GM19035 (cell line): Measurements from ENCODE around the gene STAG2.
"Not testable (repeated sequence)": the region's sequence is repeated elsewhere in the genome, so short reads cannot be mapped to it uniquely, and the experiment has no call there.

Source experiments
- ATAC-seq: cut with Tn5 transposase; IDR thresholded peaks from one replicate; pipeline ENCODE4 v1.9.1; 2021; ENCODE audit not compliant: unreplicated experiment

The STAG2 gene

DNA sequence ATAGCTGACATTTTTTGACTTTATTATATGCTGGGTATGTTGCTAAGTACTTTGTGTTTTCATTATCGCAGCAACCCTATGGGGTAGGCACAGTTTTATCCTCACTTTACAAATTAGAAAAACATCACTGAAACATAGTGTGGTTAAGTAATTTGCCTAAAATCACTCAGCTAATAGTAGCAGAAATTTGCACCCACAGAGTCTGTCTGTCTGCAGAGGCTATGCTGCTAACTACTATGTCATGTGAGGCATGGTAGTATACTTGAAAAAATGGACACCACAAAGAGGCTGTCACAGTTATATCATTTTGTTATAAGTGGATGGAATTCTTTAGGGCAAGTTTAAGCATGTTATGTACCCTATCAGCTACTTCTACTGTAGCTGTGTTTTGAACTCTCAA lies 69.0 kb downstream of the STAG2 start:
- ATAC-seq, result peak; percentile 92

DNA sequence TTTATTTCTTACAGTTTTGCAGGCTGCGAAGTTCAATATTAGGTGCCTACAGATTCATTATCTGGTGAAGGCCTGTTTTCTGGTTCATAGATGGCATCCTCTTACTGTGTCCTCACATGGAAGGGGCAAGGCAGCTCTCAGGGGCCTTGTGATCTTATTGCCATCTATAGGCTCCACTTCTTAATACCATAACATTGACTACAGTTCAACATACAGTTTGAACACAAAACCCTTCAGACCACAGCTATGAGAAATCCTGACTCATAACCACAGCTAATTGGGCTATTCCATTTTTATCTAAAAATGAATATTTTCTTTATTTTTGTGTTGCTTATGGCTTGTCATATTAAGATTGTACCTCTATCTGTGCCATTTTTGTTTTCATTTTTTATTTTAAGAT lies 72.3 kb downstream of the STAG2 start:
- no peak for ATAC-seq

DNA sequence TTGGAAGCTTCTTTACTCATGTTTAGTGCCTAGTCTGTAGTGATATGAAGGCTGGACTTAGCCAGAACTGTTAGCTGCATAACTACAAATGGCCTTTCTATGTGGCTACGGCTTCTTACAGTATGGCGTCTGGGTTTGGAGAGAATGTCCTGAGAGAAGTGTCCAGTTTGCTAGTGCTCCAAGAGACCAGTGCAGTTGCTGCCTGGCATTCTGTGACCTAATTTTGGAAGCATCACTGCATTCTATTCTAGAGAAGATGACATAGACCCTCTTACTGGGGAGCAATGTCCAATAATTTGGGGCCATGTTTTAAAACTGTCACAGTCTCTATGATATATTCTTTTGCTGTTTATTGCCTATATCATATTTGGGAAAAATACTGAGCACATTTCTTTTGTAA lies 74.2 kb downstream of the STAG2 start:
- ATAC-seq, result no peak

DNA sequence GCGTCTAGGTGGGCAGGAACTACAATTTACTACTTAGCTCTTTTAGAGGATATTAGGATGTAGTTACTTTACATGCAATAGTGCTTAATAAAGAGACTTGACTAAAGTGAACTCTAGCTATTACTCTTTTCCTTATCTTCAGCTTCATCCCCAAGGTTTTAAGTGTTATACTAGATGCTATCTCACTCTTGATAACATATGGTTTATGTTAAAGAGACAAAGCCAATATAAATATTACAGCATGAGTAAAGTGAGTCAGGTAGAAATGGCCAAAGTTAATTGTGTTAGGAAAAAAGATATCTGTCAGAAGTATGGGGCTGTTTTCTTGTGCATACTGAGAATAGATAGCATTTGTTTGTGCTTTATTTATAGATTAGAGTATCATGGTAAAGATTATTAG lies 80.5 kb downstream of the STAG2 start:
- no peak for ATAC-seq

DNA sequence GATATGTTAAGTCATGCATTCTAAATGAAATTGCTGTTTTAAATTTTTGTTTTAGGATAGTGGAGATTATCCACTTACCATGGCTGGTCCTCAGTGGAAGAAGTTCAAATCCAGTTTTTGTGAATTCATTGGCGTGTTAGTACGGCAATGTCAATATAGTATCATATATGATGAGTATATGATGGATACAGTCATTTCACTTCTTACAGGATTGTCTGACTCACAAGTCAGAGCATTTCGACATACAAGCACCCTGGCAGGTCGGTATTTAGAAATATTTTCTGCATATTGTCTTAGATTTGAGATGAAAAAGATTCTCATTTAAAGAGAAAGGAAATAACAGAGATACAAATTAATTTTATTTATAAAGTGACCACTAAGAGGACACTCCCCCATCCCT lies 83.6 kb downstream of the STAG2 start:
- no peak for ATAC-seq

DNA sequence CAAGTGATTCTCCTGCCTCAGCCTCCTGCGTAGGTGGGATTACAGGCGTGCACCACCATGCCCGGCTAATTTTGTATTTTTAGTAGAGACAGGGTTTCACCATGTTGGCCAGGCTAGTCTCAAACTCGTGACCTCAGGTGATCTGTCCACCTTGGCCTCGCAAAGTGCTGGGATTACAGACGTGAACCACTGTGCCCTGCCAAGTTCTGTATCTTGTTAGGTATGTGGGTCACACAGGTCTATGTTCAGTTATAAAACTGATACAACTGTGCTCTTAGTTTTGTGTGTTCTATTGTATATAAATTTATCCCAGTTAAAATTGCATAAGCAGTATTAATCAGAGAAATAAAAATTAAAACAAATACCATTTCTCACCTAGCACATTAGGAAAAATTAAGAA lies 122.9 kb downstream of the STAG2 start:
- not testable (repeated sequence) for ATAC-seq

DNA sequence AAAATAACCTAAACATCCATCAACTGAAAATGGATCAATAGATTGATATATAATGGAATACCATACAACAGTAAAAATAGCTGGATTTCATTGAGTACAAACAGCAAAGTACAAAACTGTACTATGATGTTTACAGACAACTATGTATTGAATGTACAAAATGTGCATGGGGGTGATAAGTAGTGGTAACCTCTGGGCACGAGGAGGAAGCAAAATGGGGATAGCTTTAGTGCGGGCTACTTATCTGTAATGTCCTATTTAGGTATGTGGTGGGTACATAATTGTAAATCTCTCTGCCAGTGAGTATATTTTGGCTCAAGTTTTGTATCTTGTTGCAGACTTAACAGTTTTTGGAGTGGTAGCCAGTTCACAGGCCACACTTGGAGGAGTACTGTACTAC lies 123.6 kb downstream of the STAG2 start:
- no peak for ATAC-seq

DNA sequence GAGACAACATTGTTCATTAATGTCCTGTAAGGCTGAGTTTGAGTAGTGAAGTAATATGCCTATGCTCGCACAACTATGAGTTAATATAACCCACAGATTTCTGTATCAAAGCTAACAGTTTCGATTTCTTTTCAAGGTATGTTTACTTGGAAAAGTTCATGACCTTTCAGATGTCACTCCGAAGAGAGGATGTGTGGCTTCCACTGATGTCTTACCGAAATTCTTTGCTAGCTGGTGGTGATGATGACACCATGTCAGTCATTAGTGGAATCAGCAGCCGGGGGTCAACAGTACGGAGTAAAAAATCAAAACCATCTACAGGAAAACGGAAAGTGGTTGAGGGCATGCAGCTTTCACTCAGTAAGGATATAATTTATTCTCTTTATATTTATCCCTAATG lies 124.9 kb downstream of the STAG2 start:
- ATAC-seq, result no peak

DNA sequence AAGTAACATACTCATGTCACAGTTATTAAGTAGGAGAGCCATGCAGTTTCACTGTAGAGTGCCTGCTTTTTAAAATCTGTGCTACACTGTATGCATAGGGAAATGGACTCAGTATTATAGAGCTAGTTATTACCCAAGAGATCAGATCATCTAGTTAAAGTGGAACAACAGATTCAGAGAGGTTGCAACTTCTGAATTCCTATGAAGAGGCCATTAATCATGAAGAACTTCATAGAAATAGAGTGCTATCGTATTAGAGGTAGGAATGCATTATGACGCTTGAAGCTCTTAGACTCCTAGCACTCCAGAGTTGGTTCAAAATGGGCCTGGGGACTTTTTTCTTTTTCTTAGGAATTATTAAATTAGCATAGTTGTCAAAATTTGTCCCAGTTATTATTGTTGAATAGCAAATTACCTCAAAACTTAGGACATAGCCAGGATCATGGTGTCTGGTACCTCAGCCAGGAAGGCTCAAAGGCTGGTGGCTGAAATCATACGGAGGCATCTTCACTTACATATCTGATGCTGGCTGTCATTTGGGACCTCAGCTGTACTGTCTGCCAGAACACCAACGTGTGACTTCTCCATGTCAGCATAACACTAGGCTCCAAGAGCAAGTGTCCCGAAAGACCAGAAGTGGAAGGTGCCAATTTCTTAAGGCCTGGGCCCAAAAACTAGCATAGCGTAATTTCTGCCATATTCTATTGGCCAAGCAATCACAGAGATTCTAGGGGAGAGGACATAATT lies 125.7 kb downstream of the STAG2 start:
- ATAC-seq, result no peak

DNA sequence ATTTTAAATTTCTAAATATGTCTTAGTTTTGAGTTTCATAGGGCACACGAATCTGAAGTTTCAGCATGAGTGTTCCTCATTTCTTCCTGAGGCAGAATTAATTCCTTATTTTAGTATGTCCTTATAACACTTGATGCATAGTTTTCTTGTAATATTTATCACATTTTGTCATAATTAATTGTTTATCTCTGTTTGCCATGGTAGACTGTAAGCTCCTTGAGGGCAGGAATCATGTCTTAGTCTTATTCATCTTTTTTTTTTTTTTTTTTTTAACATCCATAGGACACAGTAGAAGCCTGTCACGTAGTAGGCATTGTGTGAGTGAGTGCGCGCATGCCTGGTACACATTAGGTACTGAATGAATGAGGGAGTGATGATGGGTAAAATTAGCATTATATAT lies 131.7 kb downstream of the STAG2 start:
- no peak for ATAC-seq

DNA sequence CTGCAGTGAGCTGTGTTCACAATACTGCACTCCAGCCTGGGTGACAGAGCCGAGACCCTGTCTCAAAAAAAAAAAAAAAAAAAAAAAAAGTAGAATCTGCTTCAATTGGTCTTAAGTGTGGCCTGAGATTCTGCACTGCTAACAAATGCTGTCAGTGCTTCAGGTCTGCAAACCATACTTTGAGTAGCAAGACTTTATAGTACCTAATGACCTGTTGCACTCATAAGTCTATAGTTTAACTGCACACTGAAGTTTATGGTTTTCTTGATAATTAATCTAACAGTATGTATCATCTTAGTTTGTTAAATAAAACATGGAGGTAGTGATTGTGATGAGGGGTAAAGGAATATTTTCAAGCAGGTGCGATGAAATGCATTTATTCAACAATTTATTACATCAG lies 135.6 kb downstream of the STAG2 start:
- ATAC-seq, result no peak

DNA sequence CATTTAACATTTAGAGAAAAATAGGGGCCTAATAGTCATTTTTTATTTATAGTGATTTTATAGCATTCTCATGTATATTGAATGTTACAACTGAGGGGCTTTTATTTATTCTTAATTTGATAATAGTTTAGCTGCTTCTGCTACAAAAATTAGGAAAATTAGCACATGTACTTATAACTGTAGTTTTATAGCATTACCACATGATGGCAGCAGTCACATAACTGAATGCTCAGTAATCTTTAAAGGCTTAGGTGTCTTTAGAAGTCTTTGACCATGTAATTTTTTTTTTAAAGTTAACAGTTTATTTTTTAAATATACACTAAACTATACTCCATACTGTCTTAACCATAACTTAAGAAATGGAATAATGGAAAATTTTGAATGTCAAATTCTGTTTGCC lies 136.6 kb downstream of the STAG2 start:
- no peak for ATAC-seq

DNA sequence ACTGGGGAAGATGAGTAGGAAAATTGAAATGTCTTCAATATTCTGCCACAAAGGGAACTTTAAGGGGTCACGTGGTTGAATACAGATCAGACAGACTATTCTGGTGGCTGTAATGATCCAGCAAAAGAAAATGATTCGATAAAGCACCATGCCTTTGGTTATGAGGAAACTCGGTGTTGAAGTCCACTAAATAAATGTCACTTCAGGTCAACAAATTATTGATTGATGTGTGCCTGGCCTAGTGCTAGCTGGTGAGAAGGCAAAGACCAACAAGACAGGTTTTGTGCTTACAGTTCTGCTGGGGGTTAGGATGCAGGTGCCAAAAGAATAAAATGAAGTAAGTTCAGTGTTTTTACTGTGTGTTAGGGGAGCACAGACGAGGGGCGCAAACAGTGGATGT lies 142.5 kb downstream of the STAG2 start:
- no peak for ATAC-seq

DNA sequence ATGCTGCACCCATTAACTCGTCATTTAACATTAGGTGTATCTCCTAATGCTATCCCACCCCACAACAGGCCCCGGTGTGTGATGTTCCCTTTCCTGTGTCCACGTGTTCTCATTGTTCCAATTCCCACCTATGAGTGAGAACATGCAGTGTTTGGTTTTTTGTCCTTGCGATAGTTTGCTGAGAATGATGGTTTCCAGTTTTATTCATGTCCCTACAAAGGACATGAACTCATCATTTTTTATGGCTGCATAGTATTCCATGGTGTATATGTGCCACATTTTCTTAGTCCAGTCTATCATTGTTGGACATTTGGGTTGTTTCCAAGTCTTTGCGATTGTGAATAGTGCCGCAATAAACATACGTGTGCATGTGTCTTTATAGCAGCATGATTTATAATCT lies 143.0 kb downstream of the STAG2 start:
- not testable (repeated sequence) for ATAC-seq

DNA sequence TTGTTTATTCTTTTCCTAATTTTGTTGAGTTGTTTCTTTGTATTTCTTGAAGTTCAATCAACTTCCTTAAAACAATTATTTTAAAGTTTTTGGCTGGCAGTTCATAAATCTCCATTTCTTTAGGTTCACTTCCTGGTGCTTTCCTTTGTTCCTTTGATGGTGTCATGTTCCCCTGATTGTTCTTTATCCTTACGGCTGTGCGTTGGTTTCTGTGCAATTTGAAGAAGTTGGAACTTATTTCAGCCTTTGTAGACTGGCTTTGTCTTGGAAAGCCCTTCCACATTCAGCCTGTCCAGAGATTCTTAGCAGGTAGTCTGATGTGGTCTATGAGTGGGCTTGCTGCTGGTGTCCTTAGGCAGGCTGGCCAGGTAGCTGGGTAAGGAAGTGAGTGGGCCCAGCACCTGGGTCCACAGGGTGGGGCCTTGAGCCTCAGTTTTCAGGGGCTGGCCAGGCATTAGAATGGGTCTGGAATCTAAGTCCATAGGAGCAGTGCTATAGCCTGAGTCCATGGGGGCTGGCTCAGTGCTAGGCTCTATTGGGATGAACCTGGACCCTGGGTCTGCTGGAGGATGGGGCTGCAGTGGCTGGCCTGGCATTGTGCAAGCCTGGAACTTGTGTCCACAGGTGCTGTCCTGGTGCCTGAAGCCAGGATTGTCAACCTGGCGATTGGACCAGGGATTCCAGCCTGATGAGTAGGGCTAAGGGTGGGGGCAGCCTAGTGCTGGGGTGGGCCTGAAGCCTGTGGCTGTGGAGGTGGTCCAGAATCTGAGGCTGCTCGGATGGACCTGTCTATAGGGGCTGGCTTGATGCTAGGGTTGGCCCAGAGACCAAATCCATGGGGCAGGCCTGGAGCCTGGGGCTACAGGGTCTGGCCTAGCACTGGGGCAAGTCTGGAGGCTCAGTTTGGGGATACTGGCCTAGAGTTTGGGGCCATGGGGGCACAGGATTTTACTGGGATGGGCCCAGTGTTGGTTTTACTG lies 152.4 kb downstream of the STAG2 start:
- no peak for ATAC-seq

DNA sequence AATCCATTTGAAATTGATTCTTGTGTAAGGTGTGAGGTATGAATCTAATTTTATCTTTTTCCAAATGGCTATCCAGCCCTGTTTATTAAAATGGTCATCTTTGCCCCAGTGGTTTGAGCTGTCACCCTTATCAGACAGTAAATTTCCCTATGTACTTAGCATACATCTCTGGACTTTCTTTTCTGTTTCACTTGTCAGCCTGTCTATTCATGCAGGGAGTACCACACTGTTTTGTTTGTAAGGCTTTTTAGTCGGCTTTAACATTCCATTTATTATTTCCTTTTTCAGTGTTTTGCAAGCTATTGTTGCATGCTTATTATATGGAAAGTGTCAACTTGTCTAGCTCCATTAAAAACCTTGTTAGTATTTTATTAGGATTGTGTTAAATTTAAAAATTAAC lies 155.8 kb downstream of the STAG2 start:
- ATAC-seq, result no peak

DNA sequence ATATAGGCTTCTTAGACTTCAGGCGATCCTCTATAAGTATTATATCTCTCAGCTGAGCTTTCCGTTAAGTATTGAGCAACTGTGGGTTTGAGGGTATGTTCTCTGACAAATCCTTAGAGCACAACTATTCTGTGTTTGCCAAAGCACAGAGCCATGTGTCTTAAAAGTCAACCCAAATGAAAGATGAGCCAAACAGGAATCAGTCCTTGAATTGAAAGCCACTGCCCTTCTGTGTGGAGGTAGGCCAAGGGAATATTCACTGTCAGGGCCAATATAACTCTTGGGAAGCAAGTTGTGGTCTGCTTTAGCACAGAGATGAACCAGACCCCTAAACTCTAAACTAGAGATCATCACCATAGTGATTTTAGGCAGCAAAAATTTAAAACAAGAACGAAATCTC lies 164.0 kb downstream of the STAG2 start:
- no peak for ATAC-seq

DNA sequence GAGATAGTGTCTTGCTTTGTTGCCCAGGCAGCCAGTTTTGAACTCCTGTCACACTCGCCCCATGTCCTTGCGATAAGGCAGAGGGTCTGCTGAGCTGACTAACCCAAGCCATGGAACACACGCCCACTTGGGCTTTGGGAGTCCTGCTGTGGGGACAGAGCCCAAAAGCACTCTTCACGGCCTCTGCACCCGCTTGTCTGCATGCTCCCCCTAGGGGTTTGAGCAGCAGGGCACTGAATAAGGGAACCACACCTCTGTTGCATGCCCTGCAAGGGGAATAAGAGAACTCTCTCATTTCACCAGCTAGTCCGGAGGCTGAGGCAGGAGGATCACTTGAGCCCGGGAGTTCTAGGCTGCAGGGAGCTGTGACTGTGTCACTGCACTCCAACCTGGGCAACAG lies 166.0 kb downstream of the STAG2 start:
- no peak for ATAC-seq

DNA sequence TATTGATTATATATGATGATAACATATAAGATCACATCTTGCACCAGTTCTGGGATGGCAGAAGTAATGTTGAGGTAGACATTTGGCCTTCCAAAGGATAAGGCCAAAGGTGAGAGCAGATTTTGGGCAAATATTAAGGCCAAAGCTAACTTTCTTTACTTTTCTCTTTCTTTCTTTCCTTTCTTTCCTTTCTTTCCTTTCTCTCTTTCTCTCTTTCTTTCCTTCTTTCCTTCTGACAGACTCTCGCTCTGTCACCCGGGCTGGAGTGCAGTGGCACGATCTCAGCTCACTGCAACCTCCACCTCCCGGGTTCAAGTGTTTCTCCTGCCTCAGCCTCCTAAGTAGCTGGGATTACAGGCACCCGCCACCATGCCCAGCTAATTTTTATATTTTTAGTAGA lies 170.9 kb downstream of the STAG2 start:
- not testable (repeated sequence) for ATAC-seq

DNA sequence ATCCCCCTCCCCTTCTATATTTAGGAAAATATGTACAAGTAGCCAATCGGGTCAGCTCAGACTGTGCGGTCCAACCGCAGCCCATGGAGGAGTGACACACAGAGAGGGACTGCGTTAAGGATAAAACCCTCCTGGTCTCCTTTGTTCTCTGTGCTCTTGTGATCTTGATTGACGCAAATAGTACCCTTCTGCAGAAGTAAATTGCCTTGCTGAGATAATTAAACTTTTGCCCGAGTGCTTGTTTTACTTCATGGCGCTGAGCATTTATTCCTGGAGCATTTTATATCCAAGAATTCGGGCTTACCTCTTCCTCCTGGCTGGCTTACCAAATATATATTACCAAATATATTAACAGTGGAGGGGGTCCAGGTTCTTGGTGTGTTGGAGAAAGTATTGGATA lies 184.2 kb downstream of the STAG2 start:
- ATAC-seq, result no peak

DNA sequence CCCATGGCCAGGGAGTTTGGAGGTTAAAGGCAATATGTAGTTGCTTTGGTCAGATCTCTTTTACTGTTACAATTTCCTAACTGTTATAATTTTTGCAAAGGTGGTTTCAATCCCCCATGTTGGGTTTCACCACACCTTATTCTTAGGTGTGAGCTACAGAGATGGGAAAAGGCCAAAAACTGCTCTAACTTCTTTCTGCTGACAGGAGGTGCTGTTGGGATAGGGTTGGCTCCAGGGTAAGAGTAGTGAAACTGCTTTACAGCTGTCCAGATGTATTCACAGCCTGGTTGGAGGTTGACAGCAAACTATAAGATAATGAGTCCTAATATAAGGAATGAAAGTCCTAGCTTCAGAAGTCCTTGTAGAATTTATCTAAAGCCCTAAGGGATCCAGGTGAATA lies 189.7 kb downstream of the STAG2 start:
- ATAC-seq, result no peak
